ENCODE measurements around the gene HBEGF.

Gene HBEGF

GRCh38 chr5:140293091-140293848 lies 53.1 kb downstream of the HBEGF start:
- DNase-seq (ENCODE audit: extremely low spot score) = no peak
- TF ChIP-seq PKNOX1 (IDR thresholded peaks at IDR 0.05) = no peak
- TF ChIP-seq NFRKB (IDR thresholded peaks at IDR 0.05) = no peak
- no peak for TF ChIP-seq CTBP1 (IDR thresholded peaks at IDR 0.05; ENCODE audit: borderline replicate concordance)
- TF ChIP-seq ARNT (IDR thresholded peaks at IDR 0.05) = no peak
- no peak for TF ChIP-seq ZNF384 (IDR thresholded peaks at IDR 0.05)
- TF ChIP-seq HDGF (IDR thresholded peaks at IDR 0.05; ENCODE audit: borderline replicate concordance) = no peak
- no peak for TF ChIP-seq L3MBTL2 (conservative IDR thresholded peaks at IDR 0.05)
- TF ChIP-seq SUZ12 (IDR thresholded peaks at IDR 0.05) = no peak
- TF ChIP-seq TARDBP (IDR thresholded peaks at IDR 0.05) = no peak
- ChIA-PET POLR2A (no interaction called here), CTCF (interaction anchor here (1.0 to 1.2 kb wide), 2 partner anchors 52 to 53 kb away, joined by 3 to 4 read pairs; partner anchors contain the start of gene HBEGF)

- CTCF ChIA-PET = interaction anchor here (1.0 to 1.2 kb wide), 2 partner anchors 53 to 54 kb away, joined by 3 to 4 read pairs; partner anchors contain the start of gene HBEGF
- DNase-seq (ENCODE audit: extremely low spot score) = no peak
- TF ChIP-seq HDGF (IDR thresholded peaks at IDR 0.05; ENCODE audit: borderline replicate concordance) (no peak), TARDBP (IDR thresholded peaks at IDR 0.05) (no peak), LEF1 (IDR thresholded peaks at IDR 0.05; ENCODE audit: borderline replicate concordance) (no peak), SP1 (IDR thresholded peaks at IDR 0.05) (no peak), BHLHE40 (IDR thresholded peaks at IDR 0.05; ENCODE audit: borderline replicate concordance) (no peak), ELF4 (IDR thresholded peaks at IDR 0.05) (no peak), FOXA1 (IDR thresholded peaks at IDR 0.05) (no peak), FOXM1 (IDR thresholded peaks at IDR 0.05; ENCODE audit: borderline replicate concordance) (no peak), ZNF384 (IDR thresholded peaks at IDR 0.05) (no peak), NFRKB (IDR thresholded peaks at IDR 0.05) (no peak), CTBP1 (IDR thresholded peaks at IDR 0.05; ENCODE audit: borderline replicate concordance) (no peak), SUZ12 (IDR thresholded peaks at IDR 0.05) (no peak), FOXK2 (IDR thresholded peaks at IDR 0.05) (no peak), L3MBTL2 (conservative IDR thresholded peaks at IDR 0.05) (no peak), ARNT (IDR thresholded peaks at IDR 0.05) (no peak)
- POLR2A ChIA-PET = interaction anchor here (1.4 kb wide), 1 partner anchor 11 kb away, joined by 6 read pairs; the partner anchor contains the start of gene PFDN1
Observed at GRCh38 chr5:140292212-140293036, 54.0 kb downstream of the HBEGF start.

GRCh38 chr5:140287801-140288521 lies 58.4 kb downstream of the HBEGF start:
- ChIA-PET POLR2A (interaction anchor here (2.7 kb wide), 1 partner anchor 15 kb away, joined by 14 read pairs; the partner anchor contains the start of gene PFDN1), CTCF (interaction anchor here (1.7 kb wide), 1 partner anchor 43 kb away, joined by 4 read pairs; no protein-coding TSS in a partner anchor)
- DNase-seq (ENCODE audit: extremely low spot score) = no peak
- no peak for TF ChIP-seq TARDBP (IDR thresholded peaks at IDR 0.05)

- DNase-seq (ENCODE audit: extremely low spot score) = no peak
- ChIA-PET CTCF (interaction anchor here (0.6 kb wide), 1 partner anchor 22 kb away, joined by 3 read pairs; no protein-coding TSS in a partner anchor), POLR2A (interaction anchor here (2.7 kb wide), 1 partner anchor 16 kb away, joined by 14 read pairs; the partner anchor contains the start of gene PFDN1)
- no peak for TF ChIP-seq ARNT (IDR thresholded peaks at IDR 0.05)
- TF ChIP-seq TARDBP (IDR thresholded peaks at IDR 0.05) = no peak
- no peak for TF ChIP-seq NFRKB (IDR thresholded peaks at IDR 0.05)
- no peak for TF ChIP-seq ELF4 (IDR thresholded peaks at IDR 0.05)
- TF ChIP-seq PKNOX1 (IDR thresholded peaks at IDR 0.05) = no peak
- TF ChIP-seq SUZ12 (IDR thresholded peaks at IDR 0.05) = no peak
- TF ChIP-seq CTBP1 (IDR thresholded peaks at IDR 0.05; ENCODE audit: borderline replicate concordance) = no peak
- no peak for TF ChIP-seq FOXK2 (IDR thresholded peaks at IDR 0.05)
Observed at GRCh38 chr5:140286424-140286823, 60.0 kb downstream of the HBEGF start.

GRCh38 chr5:140284013-140284412 lies 62.4 kb downstream of the HBEGF start:
- DNase-seq (ENCODE audit: extremely low spot score) = no peak
- CTCF ChIA-PET = no interaction called here
- no peak for TF ChIP-seq PKNOX1 (IDR thresholded peaks at IDR 0.05)
- no peak for TF ChIP-seq ARNT (IDR thresholded peaks at IDR 0.05)
- no peak for TF ChIP-seq HDGF (IDR thresholded peaks at IDR 0.05; ENCODE audit: borderline replicate concordance)
- no peak for TF ChIP-seq CTBP1 (IDR thresholded peaks at IDR 0.05; ENCODE audit: borderline replicate concordance)
- TF ChIP-seq FOXA1 (IDR thresholded peaks at IDR 0.05) = no peak
- TF ChIP-seq ZNF384 (IDR thresholded peaks at IDR 0.05) = no peak
- TF ChIP-seq NFRKB (IDR thresholded peaks at IDR 0.05) = no peak
- TF ChIP-seq L3MBTL2 (conservative IDR thresholded peaks at IDR 0.05) = no peak
- TF ChIP-seq FOXM1 (IDR thresholded peaks at IDR 0.05; ENCODE audit: borderline replicate concordance) = no peak
- no peak for TF ChIP-seq BHLHE40 (IDR thresholded peaks at IDR 0.05; ENCODE audit: borderline replicate concordance)
- no peak for TF ChIP-seq FOXK2 (IDR thresholded peaks at IDR 0.05)
- no peak for TF ChIP-seq LEF1 (IDR thresholded peaks at IDR 0.05; ENCODE audit: borderline replicate concordance)
- TF ChIP-seq ELF4 (IDR thresholded peaks at IDR 0.05) = no peak
- no peak for TF ChIP-seq TARDBP (IDR thresholded peaks at IDR 0.05)
- no peak for TF ChIP-seq SP1 (IDR thresholded peaks at IDR 0.05)
- POLR2A ChIA-PET = no interaction called here
